ENCODE measurements around the gene CEACAM18. TPM values are rescaled to one million over a fixed set of nuclear protein-coding genes. Genes with fewer than 3 reads are reported as not detected.
"Not testable (repeated sequence)": the region's sequence is repeated elsewhere in the genome, so short reads cannot be mapped to it uniquely, and the experiment has no call there.

The CEACAM18 gene
- total RNA-seq, 4 donors from 2014 or later, result not detected

DNA sequence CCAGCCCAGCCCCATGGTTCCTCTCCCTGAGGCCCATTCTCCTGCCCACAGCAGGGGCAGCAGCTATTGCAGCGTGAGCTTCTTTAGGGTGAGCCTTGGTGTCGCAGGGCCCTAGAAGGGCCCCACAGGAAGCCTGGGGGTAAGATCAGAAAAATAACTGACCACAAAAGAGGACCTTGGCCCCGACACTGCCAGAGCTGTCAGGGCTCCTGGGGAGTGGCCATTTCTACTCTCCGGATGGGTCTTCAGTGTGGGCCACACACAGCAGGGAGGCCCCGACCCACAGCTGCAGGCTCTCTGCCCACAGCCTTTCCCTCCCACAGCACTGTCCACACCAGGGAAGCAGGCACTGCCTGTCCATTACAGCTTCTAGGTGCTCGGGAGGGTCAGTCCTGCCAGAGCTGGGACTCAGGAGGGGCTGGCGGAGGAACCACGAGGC is 16.6 kb upstream of the CEACAM18 start:
- no peak for TF ChIP-seq CTCF (IDR thresholded peaks at IDR 0.05)
- TF ChIP-seq POLR2A (IDR thresholded peaks at IDR 0.05), result no peak
- no peaks in the 10 kb centered on the region for H3K36me3 ChIP-seq
- intact Hi-C loops (cut with DNase I), result no loop called here
- no peaks in the 10 kb centered on the region for H3K9me3 ChIP-seq
- no peak for DNase-seq
- H3K27ac ChIP-seq, result peak overlapping the region in 1 of 4 donors; percentile 55
- peaks cover 0 to 64% (median 1%) of the 10 kb centered on the region in 4 donors for H3K27me3 ChIP-seq
- H3K4me3 ChIP-seq, result no peak overlapping the region
- no peaks in the 10 kb centered on the region for H3K4me1 ChIP-seq
- 47% methylated on average over 2 of the region's 8 CpGs; no CpG with 5 or more reads in 1 of the 2 donors for WGBS, 2 donors

DNA sequence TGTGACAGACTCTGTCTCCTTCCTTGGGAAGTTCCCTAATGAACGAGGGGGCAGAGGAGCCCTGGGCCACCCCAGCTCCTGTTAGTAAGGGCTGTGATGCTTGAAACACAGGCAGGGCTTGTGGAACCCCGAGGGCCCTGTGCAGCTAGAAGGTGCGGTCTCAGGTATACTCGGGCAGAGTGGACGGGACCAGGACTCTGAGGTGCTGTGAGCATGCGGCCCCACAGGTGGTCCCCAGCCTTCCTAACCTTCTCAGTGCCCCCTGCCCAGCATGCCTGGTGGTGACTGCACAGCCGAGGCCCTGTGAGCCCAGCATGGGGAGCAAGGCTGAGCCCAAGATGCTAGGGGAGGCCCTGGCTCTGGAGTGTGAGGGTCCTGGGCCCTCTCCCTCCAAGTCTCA is 16.1 kb upstream of the CEACAM18 start:
- H3K4me1 ChIP-seq, result no peaks in the 10 kb centered on the region
- H3K27ac ChIP-seq, result no peak overlapping the region
- no peaks in the 10 kb centered on the region for H3K36me3 ChIP-seq
- TF ChIP-seq CTCF (IDR thresholded peaks at IDR 0.05) (no peak), POLR2A (IDR thresholded peaks at IDR 0.05) (no peak)
- DNase-seq, result no peak
- 69% methylated on average over 7 of the region's 7 CpGs; no CpG with 5 or more reads in 1 of the 2 donors for WGBS, 2 donors
- intact Hi-C loops (cut with DNase I), result no loop called here
- H3K4me3 ChIP-seq, result no peak overlapping the region
- no peaks in the 10 kb centered on the region for H3K9me3 ChIP-seq
- peaks cover 0 to 63% (median 1%) of the 10 kb centered on the region in 4 donors for H3K27me3 ChIP-seq

- Histone ChIP-seq H3K27ac (no peak overlapping the region), H3K36me3 (no peaks in the 10 kb centered on the region), H3K9me3 (no peaks in the 10 kb centered on the region), H3K4me3 (no peak overlapping the region), H3K4me1 (no peaks in the 10 kb centered on the region), H3K27me3 (peaks cover 0 to 60% (median 1%) of the 10 kb centered on the region in 4 donors)
- DNase-seq, result no peak
- TF ChIP-seq CTCF (IDR thresholded peaks at IDR 0.05), result no peak
- no peak for TF ChIP-seq POLR2A (IDR thresholded peaks at IDR 0.05)
- intact Hi-C loops (cut with DNase I), result no loop called here
- 53 to 67% methylated on average over 3 of the region's 10 CpGs for WGBS, 2 donors
Observed at GRCh38 chr19:51462681-51463080, 15.7 kb upstream of the CEACAM18 start.

GRCh38 chr19:51463976-51464581 is 14.3 kb upstream of the CEACAM18 start:
- H3K36me3 ChIP-seq; intact Hi-C loops (cut with DNase I); H3K9me3 ChIP-seq; H3K27ac ChIP-seq; H3K4me3 ChIP-seq; DNase-seq; H3K4me1 ChIP-seq: not testable (repeated sequence)
- peaks cover 0 to 47% (median 1%) of the 10 kb centered on the region in 4 donors for H3K27me3 ChIP-seq
- 28 to 48% methylated on average over 15 of the region's 33 CpGs for WGBS, 2 donors

GRCh38 chr19:51466723-51467122 is 11.6 kb upstream of the CEACAM18 start:
- 45 to 47% methylated on average over 3 of the region's 3 CpGs for WGBS, 2 donors
- TF ChIP-seq POLR2A (IDR thresholded peaks at IDR 0.05), result no peak
- TF ChIP-seq CTCF (IDR thresholded peaks at IDR 0.05), result no peak
- intact Hi-C loops (cut with DNase I), result no loop called here
- DNase-seq, result no peak
- H3K27me3 ChIP-seq, result peaks cover 0 to 39% (median 1%) of the 10 kb centered on the region in 4 donors
- no peak overlapping the region for H3K4me3 ChIP-seq
- H3K9me3 ChIP-seq, result no peaks in the 10 kb centered on the region
- H3K4me1 ChIP-seq, result no peaks in the 10 kb centered on the region
- H3K36me3 ChIP-seq, result no peaks in the 10 kb centered on the region
- H3K27ac ChIP-seq, result no peak overlapping the region
